GM12873 (cell line): ENCODE measurements around the gene B3GNT9.
A peak's percentile ranks its signal among the peaks of the same experiment; 100 is the strongest.

Source experiments
- TF ChIP-seq, protein P1 (sequence below): IDR thresholded peaks from 2 replicates; pipeline ENCODE4 v1.5.1; 2012; ENCODE audit warnings: low read depth, mild to moderate bottlenecking, moderate library complexity, low read length, control low read depth; ENCODE audit not compliant: insufficient read depth; ENCODE audit errors: missing control alignments

The B3GNT9 gene

DNA sequence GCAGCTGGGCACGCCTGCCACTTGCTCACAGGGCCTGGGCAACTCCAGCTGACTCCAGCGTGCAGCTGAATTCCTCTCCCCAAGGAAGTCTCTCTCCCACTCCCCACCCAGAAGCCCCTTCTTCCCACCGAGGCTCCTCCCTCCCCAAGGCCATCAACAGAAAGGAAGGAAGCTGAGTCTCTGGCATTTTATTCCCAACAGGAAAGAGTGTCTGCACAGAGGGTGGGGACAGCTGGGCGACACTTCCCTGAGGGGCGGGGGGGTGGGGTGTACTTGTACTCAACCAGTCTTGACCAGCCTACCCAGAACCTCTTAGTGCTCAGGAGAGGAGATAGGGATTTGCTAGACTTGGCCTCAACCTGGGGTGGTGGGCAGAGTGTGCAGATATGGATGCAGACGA is 39.2 kb upstream of the B3GNT9 start, which contains the start of gene EXOC3L1:
EXOC3L1 (minus strand) TSS at position 96 of the 400 bp plus-strand sequence. CDS start 460 bp downstream, outside the sequence.
- TF ChIP-seq, protein P1, sequence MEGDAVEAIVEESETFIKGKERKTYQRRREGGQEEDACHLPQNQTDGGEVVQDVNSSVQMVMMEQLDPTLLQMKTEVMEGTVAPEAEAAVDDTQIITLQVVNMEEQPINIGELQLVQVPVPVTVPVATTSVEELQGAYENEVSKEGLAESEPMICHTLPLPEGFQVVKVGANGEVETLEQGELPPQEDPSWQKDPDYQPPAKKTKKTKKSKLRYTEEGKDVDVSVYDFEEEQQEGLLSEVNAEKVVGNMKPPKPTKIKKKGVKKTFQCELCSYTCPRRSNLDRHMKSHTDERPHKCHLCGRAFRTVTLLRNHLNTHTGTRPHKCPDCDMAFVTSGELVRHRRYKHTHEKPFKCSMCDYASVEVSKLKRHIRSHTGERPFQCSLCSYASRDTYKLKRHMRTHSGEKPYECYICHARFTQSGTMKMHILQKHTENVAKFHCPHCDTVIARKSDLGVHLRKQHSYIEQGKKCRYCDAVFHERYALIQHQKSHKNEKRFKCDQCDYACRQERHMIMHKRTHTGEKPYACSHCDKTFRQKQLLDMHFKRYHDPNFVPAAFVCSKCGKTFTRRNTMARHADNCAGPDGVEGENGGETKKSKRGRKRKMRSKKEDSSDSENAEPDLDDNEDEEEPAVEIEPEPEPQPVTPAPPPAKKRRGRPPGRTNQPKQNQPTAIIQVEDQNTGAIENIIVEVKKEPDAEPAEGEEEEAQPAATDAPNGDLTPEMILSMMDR = no peak

DNA sequence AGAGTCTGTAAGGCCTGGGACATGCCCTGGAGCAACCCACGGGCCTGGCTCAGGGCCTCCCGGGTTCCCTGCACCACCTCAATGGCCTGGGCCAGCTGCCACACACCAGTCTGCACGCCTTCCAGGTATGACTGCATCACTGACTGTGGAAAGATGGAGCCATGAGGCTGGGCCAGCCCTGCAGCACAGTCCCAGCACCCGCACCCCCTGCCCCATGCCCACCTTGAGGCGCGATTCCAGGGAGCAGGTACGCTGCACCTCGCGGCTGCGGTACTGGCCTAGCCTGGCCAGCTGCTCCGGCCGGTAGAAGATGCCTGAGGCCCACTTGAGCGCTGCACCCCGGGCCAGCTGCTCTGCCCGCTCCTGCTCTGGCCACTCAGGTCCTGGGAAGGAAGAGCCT is 38.0 kb upstream of the B3GNT9 start:
- TF ChIP-seq, protein P1 = no peak

GRCh38 chr16:67188323-67188722 is 37.5 kb upstream of the B3GNT9 start:
- TF ChIP-seq, protein P1 = no peak

DNA sequence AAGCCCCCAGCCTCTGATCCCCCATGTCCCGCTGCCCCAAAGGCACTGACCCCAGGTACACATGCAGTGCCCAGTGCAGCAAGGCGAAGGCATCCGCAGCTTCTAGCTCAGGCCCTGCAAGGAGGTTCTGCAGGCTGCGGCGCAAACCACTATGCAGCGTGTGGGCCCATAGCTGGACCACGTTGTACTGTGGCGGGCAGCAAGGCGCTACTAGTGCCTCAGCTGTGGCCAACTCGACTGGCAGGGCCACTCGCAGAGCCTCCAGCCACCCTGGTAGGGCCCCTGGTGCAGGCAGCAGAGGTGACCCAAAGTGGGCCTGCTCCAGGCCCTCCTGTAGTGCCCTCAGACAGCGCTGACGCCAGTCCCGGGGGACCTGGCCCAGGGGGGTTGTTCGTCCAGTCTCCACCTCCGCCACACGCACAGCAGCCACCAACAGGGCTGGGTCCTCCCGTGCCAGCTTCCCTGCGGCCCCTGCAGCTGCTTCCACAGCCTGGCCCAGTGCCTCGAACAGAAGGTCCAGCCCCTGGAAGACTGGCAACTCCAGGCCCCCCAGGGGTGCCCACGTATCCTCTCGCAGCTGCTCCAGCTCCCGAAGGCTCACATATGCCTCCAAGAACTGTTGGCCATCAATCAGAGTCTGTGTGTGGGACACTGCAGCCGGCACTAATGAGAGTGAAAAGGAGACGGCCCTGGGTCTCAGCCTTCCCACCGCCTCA is 36.5 kb upstream of the B3GNT9 start:
- TF ChIP-seq, protein P1 = no peak

DNA sequence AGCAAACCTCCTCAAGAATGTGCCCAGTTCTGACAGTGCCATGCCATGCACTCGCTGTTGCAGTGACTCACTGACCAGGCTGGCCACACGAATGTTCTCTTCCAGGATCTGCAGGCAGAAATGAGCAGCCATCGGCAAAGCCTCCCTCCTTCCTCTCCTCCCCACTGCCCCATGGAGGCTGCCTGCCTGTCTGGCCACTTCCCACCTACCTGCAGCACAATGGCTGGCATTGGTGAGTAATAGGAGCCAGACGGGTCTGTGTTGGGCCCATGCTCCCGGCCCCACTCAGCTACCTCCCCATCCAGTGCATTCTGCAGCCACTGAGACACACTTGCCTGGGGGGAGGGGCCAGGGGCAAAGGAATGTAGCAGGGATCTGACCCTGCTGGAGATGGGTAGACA is 35.8 kb upstream of the B3GNT9 start:
- TF ChIP-seq, protein P1 = no peak

DNA sequence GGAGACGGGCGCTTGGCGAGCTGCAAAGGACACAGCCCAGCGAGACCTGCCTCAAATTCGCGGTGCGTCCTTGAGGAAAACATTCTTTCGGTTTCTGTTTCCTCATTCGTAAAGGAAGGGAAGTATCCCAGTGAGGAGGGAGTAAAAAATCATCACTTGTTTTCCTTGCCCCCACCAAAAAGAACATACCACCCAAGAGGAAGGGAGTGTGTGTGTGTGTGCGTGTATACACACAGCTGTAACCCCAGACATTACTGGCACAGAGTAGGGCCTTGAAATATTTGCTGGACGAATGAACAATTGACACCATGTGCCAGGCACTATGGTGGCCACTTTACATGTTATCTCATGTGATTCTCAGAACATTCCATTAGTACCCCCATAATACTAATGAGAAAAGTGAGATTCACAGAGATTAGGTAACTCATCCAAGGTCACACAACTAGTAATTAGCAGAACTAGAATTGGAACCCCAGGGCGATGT is 34.9 kb upstream of the B3GNT9 start:
- TF ChIP-seq, protein P1 = no peak

DNA sequence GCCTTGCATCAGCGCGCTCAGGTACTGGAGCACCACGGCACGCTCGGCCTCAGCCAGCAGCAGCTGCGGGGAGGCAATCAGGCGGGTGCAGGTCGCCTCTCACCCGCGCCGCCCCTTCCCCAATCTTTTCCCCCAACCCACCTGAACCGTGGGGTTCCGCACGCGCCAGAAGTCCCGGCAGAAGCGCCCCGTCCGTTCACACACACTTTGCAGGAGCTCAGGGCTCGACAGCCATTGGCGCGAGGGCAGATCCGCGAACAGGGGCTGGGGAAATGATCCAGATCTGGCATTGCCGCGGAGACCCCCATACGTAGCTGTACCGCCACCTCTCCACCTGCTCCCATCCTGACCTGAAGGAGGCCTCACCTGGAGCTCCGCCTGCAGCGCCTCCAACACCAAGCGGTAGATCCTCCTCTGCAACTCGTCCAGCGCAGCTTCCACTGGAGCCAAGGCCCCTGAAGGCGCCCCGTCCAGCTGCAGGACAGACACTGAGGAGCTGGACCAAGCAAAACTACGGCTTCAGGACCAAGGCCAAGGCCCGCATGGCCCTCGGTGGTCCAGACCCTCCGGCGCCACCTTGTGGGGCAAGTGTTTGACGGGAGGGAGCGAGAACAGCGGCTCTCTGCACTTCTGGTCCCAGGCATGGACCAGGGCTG is 34.3 kb upstream of the B3GNT9 start:
- TF ChIP-seq, protein P1 = peak; percentile 90
